Dermis microvascular lymphatic vessel endothelial cell (primary cell): ENCODE data around the gene S100A10. TPM values are rescaled to one million over a fixed set of nuclear protein-coding genes. Genes with fewer than 3 reads are reported as not detected.

ENCODE experiments used
- DNase-seq, 2 donors: peaks; one replicate each; pipeline versions ENCODE4 v3.0.0 to v3.0.0-alpha.2; 2010; ENCODE audit warnings: low read depth in 2 of 2
- total RNA-seq: library from RNA; depleted of rRNA; stranded (reverse); fragments of >200 nt; gene quantifications from 2 replicates; pipeline ENCODE4 v1.2.1, GENCODE V29; 2014

The S100A10 gene
- total RNA-seq, 1 donor from 2014 or later: 126 TPM

DNA sequence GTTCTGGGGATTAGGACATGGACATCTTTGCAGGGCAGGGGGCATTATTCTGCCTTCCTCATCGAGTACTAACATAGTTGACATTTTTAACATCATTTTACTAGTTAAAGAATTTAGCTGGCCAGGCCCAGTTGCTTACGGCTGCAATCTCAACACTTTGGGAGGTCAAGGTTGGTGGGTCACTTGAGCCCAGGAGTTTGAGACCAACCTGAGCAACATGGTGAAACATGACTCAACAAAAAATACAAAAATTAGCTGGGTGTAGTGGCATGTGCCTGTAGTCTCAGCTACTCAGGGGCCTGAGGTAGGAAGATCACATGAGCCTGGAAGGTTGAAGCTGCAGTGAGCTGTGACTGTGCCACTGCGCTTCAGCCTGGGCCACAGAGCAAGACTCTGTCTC is 54.5 kb downstream of the S100A10 start:
- DNase-seq: no peak

DNA sequence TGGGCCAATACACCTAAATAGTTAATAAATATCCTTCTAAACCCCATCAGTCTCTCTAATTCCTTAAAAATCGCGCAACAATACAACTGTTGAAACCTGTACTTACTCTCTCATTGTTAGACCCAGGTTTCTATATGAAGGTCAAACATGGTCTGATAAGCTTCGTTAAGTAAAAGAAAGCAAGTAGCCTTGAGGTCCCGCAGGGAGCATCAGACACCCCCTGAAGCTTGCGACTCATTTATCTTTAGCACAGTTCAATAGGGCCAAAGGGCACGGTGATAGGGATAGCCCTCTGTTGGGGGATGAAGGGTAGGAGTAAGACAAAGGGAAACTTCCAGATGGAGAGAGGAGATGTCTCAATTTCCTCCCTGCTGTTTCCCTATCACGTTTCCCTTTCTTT is 57.0 kb downstream of the S100A10 start:
- no peak for DNase-seq

GRCh38 chr1:151935894-151936602 is 57.6 kb downstream of the S100A10 start:
- DNase-seq: no peak

GRCh38 chr1:151935154-151935553 is 58.5 kb downstream of the S100A10 start:
- peak in 1 of 2 donors; percentile 58 for DNase-seq

DNA sequence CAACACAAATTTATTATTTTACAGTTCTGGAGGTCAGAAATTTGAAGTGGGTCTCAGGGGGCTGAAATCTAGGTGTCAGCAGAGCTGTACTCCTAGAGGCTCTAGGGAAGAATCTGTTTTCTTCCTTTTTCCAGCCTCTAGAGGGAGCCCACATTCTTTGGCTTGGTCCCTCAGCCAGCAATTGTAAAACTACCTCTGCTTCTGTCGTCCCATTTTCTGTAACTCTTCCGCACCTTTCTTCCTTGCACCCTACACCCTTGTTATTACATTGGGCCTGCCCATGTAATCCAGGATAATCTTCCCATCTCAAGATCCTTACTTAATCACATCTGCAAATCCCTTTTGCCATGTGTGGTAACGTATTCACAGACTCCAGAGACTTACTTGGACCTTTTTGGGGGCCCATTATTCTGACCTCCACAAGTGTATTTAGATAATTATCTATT is 59.6 kb downstream of the S100A10 start:
- DNase-seq: peak; percentile 52 to 66

Other genes starting within 250 kb of the S100A10 start
- 73.8 and 126 TPM in 2 replicates for gene MRPL9, start 230.4 kb downstream of the S100A10 start, total RNA-seq
- 4.2 and 4.4 TPM in 2 replicates for gene TDRKH, start 203.4 kb downstream of the S100A10 start, total RNA-seq
- not detected in 2 replicates for gene LINGO4, start 188.4 kb downstream of the S100A10 start, total RNA-seq
- not detected in 2 replicates for gene RORC, start 162.1 kb downstream of the S100A10 start, total RNA-seq
- 0.13 and 0.25 TPM in 2 replicates for gene C2CD4D, start 154.0 kb downstream of the S100A10 start, total RNA-seq
- gene THEM5, start 140.1 kb downstream of the S100A10 start, total RNA-seq: not detected in 2 replicates
- 6.9 and 8.3 TPM in 2 replicates for gene THEM4, start 84.3 kb downstream of the S100A10 start, total RNA-seq
- gene S100A11, start 43.1 kb upstream of the S100A10 start, total RNA-seq: 17.1 and 23.1 TPM in 2 replicates
- gene TCHHL1, start 95.2 kb upstream of the S100A10 start, total RNA-seq: not detected in 2 replicates
- under 0.01 TPM in 2 replicates for gene TCHH, start 121.6 kb upstream of the S100A10 start, total RNA-seq
- not detected in 2 replicates for gene RPTN, start 165.4 kb upstream of the S100A10 start, total RNA-seq
- not detected in 2 replicates for gene HRNR, start 230.3 kb upstream of the S100A10 start, total RNA-seq